ENCODE results near the gene THUMPD2.

GRCh38 chr2:39779341-39779851 is 338 bp upstream of the THUMPD2 start:
- TF ChIP-seq CTCF (optimal IDR thresholded peaks at IDR 0.05 in 1 of 3, IDR thresholded peaks at IDR 0.05 in 1 of 3, conservative IDR thresholded peaks at IDR 0.05 in 1 of 3; ENCODE audit: extremely low read depth in 1 of 3, insufficient read depth in 2 of 3, low read length in 3 of 3) (no peak), EZH2 (IDR thresholded peaks at IDR 0.05; ENCODE audit: low read length) (no peak)

Measured in keratinocyte (primary cell).